GM21367 (cell line): ENCODE results near the gene NOP53.
"Not testable (repeated sequence)": the region's sequence is repeated elsewhere in the genome, so short reads cannot be mapped to it uniquely, and the experiment has no call there.

Source experiments
- ATAC-seq: cut with Tn5 transposase; IDR thresholded peaks from one replicate; pipeline ENCODE4 v1.9.1; 2021; ENCODE audit not compliant: unreplicated experiment

The NOP53 gene

DNA sequence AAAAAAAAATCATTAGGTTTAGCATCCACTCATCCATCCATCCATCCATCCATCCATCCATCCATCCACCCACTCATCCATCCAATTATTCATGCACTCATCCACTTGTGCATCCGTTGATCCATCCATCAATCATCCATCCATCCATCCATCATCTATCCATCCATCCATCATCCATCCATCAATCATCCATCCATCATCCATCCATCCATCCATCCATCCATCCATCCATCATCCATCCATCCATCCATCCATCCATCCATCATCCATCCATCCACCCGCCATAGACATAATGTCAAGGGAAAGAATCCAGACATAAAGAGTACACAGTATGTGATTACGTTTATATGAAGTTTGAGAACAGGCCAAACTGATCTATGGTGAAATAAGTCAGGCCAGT is 24.2 kb downstream of the NOP53 start:
- no peak for ATAC-seq

GRCh38 chr19:47771291-47771690 is 25.9 kb downstream of the NOP53 start:
- ATAC-seq = not testable (repeated sequence)

DNA sequence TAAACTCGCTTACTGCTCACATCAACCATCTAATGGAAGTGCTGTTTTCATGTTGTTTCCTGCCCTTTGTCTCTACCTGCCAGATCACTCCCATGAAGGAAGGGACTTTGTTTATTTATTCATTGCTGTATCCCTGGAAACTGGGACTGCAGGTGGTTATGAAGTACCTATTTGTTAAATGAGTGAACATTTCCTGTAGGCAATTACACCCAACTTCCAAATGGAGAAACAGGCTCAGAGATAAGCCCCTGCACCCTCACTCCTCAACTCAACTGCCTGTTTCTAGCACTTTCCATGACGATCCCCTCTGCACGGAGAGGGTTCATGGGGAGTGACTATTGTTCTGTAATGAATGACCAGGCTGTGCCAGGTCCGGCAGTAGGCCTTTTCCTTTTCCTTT is 31.2 kb downstream of the NOP53 start:
- ATAC-seq = no peak

DNA sequence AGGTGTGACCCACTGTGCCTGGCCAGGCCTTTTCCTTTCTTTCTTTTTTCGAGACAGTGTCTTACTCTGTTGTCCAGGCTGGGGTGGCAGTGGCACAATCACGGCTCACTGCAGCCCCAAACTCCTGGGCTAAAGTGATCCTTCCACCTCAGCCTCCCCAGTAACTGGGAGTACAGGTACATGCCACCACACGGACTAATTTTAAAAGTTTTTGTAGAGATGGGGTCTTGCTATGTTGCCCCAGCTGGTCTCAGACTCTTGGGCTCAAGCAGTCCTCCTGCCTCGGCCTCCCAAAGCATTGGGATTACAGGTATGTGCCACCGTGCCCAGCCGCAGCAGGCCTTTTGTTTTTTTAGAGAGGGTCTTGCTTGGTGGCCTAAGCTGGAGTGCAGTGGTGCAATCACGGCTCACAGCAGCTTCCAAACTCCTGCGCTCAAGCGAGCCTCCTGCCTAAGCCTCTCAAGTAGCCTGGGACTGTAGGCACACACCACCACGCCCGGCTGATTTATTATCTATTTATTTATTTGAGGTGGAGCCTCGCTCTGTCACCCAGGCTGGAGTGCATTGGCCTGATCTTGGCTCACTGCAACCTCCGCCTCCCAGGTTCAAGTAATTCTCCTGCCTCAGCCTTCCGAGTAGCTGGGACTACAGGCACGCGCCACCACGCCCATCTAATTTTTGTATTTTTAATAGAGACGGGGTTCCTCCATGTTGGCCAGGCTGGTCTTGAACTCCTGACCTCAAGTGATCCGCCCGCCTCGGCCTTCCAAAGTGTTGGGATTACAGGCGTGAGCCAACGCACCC is 32.1 kb downstream of the NOP53 start:
- ATAC-seq = not testable (repeated sequence)

GRCh38 chr19:47778049-47778953 is 33.0 kb downstream of the NOP53 start, which contains the start of gene SELENOW:
Gene SELENOW (plus strand): TSS chr19:47778703. CDS start chr19:47778786, 83 bp downstream.
- ATAC-seq = peak; percentile 54

GRCh38 chr19:47778954-47779351 is 33.6 kb downstream of the NOP53 start:
- no peak for ATAC-seq

- no peak for ATAC-seq
These were observed 34.3 kb downstream of the NOP53 start for GRCh38 chr19:47779524-47780214.

DNA sequence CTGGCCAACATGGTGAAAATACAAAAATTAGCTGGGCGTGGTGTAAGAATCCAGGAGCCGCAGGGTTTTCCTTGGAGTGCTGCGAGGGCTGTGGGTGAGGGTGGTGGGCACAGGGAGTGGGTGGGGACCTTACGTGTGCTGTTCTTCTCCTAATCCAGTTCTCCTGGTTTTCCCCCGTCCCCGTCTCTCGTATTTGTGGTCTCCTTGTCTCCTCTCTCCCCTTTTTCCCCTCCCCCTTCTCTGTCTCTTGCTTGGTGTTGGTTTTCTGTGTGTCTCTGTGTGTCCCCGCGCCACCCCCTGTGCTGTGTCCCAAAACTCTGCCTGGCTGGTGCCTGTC is 34.8 kb downstream of the NOP53 start:
- ATAC-seq = no peak

DNA sequence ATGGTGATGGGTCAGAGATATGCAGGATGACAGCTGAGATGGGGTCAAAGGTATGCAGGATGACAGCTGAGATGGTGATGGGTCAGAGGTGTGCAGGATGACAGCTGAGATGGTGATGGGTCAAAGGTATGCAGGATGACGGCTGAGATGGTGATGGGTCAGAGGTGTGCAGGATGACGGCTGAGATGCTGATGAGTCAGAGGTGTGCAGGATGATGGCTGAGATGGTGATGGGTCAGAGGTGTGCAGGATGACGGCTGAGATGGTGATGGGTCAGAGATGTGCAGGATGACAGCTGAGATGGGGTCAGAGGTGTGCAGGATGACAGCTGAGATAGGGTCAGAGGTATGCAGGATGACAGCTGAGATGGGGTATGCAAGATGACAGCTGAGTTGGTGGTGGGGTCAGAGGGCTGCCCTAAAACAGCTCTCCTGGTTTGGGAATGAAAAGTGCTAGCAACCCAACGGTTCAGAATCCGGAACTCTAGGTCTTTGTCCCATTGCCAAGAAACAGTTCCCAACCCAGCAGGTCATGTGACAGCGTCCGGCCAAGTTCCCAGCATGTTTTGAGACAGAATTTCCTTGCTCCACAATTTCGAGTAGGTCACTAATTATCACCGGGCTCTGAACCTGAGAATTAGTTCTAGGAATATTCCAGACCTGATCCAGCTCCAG is 36.4 kb downstream of the NOP53 start:
- ATAC-seq = no peak

GRCh38 chr19:47786566-47786965 is 41.2 kb downstream of the NOP53 start:
- no peak for ATAC-seq

- ATAC-seq = not testable (repeated sequence)
These were observed 42.0 kb downstream of the NOP53 start for GRCh38 chr19:47787307-47787706.

DNA sequence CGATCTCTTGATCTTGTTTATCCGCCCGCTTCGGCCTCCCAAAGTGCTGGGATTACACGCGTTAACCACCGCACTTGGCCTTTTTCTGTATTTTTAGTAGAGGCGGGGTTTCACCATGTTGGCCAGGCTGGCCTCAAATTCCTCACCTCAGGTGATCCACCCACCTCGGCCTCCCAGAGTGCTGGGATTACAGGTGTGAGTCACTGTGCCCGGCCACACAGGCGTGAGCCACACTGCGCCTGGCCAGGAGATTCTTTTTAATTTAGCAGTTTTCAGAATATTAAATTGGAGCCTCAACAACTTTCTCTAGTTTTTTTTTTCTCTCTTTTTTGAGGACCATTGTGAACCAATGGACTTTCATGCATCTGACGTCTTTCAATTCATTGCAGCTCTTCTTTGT is 44.5 kb downstream of the NOP53 start:
- ATAC-seq = not testable (repeated sequence)

GRCh38 chr19:47790398-47790814 is 45.1 kb downstream of the NOP53 start:
- ATAC-seq = no peak

DNA sequence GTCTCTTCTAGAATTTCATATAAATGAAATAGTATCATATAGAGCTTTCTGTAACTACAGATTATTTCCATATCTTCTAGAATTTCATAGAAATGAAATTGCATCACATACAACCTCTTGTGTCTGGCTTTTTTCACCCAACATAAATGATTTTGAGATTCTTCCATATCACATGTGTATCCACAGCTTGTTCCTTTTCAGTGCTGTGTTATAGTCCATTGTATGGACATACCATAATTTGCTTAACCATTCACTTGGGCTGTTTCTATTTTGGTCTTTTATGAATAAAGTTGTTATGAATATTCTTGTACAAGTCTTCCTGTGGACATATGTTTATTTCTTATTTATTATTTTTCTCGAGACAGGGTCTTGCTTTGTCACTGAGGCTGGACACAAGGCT is 47.3 kb downstream of the NOP53 start:
- ATAC-seq = no peak

GRCh38 chr19:47794526-47794925 is 49.2 kb downstream of the NOP53 start:
- ATAC-seq = no peak

GRCh38 chr19:47796785-47797184 is 51.4 kb downstream of the NOP53 start:
- no peak for ATAC-seq

DNA sequence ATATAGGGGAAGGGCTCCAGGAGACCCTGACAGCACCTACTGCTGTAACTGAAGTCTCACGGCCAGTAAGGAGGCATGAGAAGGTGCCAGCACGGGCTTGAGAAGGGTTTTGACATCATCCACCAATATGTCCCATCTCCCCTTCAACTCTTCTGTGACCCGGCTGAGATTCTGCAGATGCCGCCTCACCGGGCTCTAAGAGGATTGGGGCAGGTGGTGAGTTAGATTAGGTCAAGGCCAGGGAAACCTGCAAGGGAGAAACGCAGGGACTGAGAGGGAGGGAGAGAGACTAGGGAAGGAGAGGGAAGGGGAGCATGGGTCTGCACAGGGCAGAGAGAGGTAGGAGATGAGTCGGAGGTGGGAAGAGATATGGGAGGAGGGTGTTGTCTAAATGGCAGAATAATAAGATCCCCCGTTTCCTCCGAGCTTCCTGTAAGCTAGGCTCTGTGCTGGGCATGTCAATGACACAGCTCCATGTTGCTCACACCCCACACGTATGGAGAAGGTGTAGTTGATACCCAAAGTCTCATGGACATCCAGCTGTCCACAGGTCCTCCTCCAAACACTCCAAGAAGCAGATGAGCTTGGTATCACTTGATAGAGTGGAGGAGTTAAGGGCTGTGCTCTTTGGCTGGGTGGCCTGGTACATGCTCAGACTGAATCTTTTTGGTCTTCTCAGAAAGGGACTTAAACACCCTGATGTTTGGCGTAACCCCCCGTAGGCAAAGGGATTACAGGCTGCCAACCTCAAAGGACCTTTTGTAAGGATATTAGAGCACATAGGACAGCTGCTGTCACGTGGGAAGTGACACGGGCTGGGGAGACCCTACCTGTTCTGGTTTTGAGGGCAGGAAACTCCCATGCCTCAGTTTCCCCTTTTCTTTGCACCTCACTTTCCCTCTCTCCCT is 52.9 kb downstream of the NOP53 start:
- no peak for ATAC-seq

- no peak for ATAC-seq
These were observed 53.5 kb downstream of the NOP53 start for GRCh38 chr19:47798904-47799266.

DNA sequence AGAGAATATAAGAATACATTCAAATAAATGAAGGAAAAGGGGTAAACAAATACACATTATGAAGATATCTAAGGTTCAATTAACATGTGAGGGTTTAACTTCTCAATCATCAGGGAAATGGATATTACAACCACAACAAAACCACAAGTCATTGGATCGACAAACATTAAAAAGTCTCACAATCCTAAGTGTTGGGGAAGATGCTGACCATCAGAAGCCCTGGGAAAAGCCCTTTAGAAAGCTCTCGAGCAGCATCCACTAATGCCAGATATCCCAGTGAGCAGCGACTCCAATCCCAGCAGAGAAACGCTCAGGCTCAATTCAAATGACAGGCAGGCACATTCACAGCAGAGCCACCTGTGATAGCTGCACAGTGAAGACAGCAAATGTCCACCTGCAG is 55.9 kb downstream of the NOP53 start:
- no peak for ATAC-seq

- no peak for ATAC-seq
These were observed 57.2 kb downstream of the NOP53 start for GRCh38 chr19:47802521-47803043.
